Measurements from ENCODE around the gene MAP3K5. TPM values are rescaled to one million over a fixed set of nuclear protein-coding genes. Genes with fewer than 3 reads are reported as not detected.

MAP3K5 gene
- total RNA-seq, 1 experiment from 2014 or later = 15.8 TPM

DNA sequence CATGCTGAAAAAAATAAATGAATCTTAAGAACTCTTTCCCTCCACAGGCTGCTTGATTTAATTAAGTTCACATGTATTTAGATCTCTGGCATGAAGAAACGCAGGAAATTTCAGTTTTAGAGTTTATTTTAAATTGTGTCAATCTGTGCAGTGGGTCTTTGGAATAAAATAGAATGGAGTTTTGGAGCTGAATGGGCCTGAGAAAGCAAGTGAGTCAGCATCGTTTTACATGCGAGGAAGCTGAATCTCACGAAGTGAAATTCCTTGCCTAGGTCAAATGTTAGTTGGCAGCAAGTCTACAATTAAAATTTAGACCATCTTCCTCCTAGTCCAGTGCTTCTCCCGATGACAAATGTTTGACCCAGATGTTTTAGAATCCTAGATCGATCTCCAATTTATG, 264.4 kb downstream of the MAP3K5 start:
- Mint-ChIP-seq H3K4me3 (ENCODE audit: low read depth, unreplicated experiment) (no peak overlapping the region), H3K27ac (ENCODE audit: unreplicated experiment) (no peak overlapping the region), H3K9me3 (ENCODE audit: low read depth, unreplicated experiment) (no peaks in the 10 kb centered on the region), H3K27me3 (ENCODE audit: unreplicated experiment) (no peaks in the 10 kb centered on the region), H3K4me1 (ENCODE audit: low read depth, unreplicated experiment) (peaks cover 20% of the 10 kb centered on the region), H3K36me3 (ENCODE audit: insufficient read depth, unreplicated experiment) (no peaks in the 10 kb centered on the region)
- CTCF ChIA-PET = no interaction called here
- TF ChIP-seq, protein P1, sequence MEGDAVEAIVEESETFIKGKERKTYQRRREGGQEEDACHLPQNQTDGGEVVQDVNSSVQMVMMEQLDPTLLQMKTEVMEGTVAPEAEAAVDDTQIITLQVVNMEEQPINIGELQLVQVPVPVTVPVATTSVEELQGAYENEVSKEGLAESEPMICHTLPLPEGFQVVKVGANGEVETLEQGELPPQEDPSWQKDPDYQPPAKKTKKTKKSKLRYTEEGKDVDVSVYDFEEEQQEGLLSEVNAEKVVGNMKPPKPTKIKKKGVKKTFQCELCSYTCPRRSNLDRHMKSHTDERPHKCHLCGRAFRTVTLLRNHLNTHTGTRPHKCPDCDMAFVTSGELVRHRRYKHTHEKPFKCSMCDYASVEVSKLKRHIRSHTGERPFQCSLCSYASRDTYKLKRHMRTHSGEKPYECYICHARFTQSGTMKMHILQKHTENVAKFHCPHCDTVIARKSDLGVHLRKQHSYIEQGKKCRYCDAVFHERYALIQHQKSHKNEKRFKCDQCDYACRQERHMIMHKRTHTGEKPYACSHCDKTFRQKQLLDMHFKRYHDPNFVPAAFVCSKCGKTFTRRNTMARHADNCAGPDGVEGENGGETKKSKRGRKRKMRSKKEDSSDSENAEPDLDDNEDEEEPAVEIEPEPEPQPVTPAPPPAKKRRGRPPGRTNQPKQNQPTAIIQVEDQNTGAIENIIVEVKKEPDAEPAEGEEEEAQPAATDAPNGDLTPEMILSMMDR (IDR thresholded peaks at IDR 0.05; ENCODE audit: unreplicated experiment) = no peak
- intact Hi-C loops (cut with micrococcal nuclease; ENCODE audit: unreplicated experiment) = no loop called here
- BruUV-seq (replicated peaks) = no TSS peak
- no peak for DNase-seq

DNA sequence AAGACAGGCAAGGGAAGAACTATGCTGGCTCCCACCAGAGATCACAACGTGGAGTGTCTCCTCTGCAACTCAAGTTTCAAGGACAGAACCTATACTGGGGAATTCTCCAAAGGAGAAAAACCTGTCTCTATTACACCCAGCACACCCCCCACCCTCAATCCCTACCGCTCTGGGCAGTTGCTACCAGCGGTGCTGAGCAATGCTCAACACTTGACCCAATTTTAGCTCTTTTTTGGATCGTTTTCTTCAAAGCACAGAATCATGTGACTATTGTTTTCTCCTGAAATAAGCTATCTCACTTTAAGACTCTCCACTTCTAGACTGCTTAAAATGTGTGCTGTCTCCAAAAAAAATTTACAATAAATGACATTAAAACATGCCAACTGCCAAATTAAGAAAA, 265.3 kb downstream of the MAP3K5 start:
- TF ChIP-seq, protein P1 (IDR thresholded peaks at IDR 0.05; ENCODE audit: unreplicated experiment) = no peak
- no TSS peak for BruUV-seq (replicated peaks)
- Mint-ChIP-seq H3K4me3 (ENCODE audit: low read depth, unreplicated experiment) (no peak overlapping the region), H3K27ac (ENCODE audit: unreplicated experiment) (no peak overlapping the region), H3K27me3 (ENCODE audit: unreplicated experiment) (no peaks in the 10 kb centered on the region), H3K4me1 (ENCODE audit: low read depth, unreplicated experiment) (peaks cover 20% of the 10 kb centered on the region), H3K36me3 (ENCODE audit: insufficient read depth, unreplicated experiment) (no peaks in the 10 kb centered on the region), H3K9me3 (ENCODE audit: low read depth, unreplicated experiment) (no peaks in the 10 kb centered on the region)
- intact Hi-C loops (cut with micrococcal nuclease; ENCODE audit: unreplicated experiment) = no loop called here
- CTCF ChIA-PET = no interaction called here
- DNase-seq = no peak

DNA sequence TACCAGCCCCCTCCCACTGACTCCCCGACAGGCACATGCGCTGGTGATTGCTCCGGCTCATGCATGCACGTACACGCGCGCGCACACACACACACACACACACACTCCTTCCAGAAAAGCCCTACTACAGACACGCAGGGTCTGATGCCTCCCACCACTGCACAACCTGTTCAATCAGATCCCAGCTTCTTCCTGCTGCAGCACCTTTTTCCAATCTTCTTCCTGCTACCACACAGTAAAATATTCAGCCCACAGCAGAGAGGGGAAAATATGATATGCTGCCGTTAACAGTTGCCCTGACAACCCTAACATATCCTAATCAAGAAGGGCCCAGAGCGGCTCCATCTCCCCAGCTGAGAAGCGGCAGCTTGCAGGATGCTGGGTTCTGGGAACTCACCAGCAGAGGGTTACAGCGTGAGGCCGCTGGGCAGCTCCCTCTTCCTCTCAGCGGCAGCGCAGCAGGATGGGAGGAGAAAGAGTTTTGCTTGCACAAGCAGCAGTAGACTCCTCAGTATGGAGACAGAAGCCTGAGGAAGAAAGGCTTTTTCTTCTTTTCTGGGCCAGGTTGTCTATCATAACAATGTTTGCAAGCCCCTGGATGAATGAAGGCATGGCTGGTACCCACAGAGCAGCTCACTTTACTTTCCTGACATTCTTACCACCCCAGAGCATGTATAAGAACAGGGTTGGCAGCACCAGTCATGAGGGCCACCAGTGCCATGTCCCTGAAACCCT, 265.9 kb downstream of the MAP3K5 start:
- Mint-ChIP-seq H3K27me3 (ENCODE audit: unreplicated experiment) (no peaks in the 10 kb centered on the region), H3K9me3 (ENCODE audit: low read depth, unreplicated experiment) (no peaks in the 10 kb centered on the region), H3K4me3 (ENCODE audit: low read depth, unreplicated experiment) (no peak overlapping the region), H3K4me1 (ENCODE audit: low read depth, unreplicated experiment) (peaks cover 20% of the 10 kb centered on the region), H3K27ac (ENCODE audit: unreplicated experiment) (no peak overlapping the region), H3K36me3 (ENCODE audit: insufficient read depth, unreplicated experiment) (no peaks in the 10 kb centered on the region)
- no peak for DNase-seq
- intact Hi-C loops (cut with micrococcal nuclease; ENCODE audit: unreplicated experiment) = no loop called here
- BruUV-seq (replicated peaks) = no TSS peak
- TF ChIP-seq, protein P1 (IDR thresholded peaks at IDR 0.05; ENCODE audit: unreplicated experiment) = no peak
- CTCF ChIA-PET = no interaction called here

DNA sequence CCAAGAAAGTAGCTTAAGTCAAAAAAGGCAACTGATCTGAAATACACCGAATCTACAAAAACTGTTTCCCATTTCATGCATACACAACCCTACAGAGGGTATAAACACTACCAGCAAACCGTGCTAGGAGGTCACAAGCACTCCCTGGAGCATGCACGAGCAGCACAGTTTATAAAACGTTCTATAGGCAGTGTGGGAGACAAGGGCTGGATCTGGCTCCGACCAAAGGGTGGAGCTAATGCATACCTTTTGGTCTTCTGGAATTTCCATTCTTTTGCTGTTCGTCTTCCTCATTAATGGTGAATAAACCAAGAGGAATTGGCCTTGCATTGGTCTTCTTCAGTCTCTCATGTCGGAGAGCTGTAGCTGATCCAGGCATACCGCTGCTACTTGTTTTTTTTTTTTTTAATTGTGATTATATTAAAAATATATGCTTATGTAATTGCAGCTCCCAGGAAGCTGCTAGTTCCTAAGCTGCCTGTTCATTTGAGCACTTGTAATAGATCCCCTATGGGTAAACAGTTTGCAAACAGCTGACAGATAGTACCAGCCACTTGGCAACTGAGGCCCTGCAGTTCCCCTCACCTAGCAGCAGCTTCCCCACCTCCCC, 266.6 kb downstream of the MAP3K5 start:
- CTCF ChIA-PET = no interaction called here
- no peak overlapping the region for H3K27ac Mint-ChIP-seq (ENCODE audit: unreplicated experiment)
- no peaks in the 10 kb centered on the region for H3K9me3 Mint-ChIP-seq (ENCODE audit: low read depth, unreplicated experiment)
- TF ChIP-seq, protein P1 (IDR thresholded peaks at IDR 0.05; ENCODE audit: unreplicated experiment) = no peak
- no peaks in the 10 kb centered on the region for H3K27me3 Mint-ChIP-seq (ENCODE audit: unreplicated experiment)
- no TSS peak for BruUV-seq (replicated peaks)
- H3K4me3 Mint-ChIP-seq (ENCODE audit: low read depth, unreplicated experiment) = no peak overlapping the region
- no peaks in the 10 kb centered on the region for H3K36me3 Mint-ChIP-seq (ENCODE audit: insufficient read depth, unreplicated experiment)
- intact Hi-C loops (cut with micrococcal nuclease; ENCODE audit: unreplicated experiment) = no loop called here
- peaks cover 23% of the 10 kb centered on the region for H3K4me1 Mint-ChIP-seq (ENCODE audit: low read depth, unreplicated experiment)
- DNase-seq = no peak
